Activated naive CD4-positive, alpha-beta T cell treated with anti-CD3 and anti-CD28 coated beads, Interleukin-2, amount 50 U/mL, for 16 hours (primary cell): Measurements from ENCODE around the gene DAZAP1.

ENCODE experiments used
- DNase-seq: peaks from one replicate; pipeline ENCODE4 v3.0.0-alpha.2; 2020

DAZAP1 gene

GRCh38 chr19:1426736-1427135, 19.4 kb downstream of the DAZAP1 start:
- no peak for DNase-seq

- no peak for DNase-seq
These were observed 20.0 kb downstream of the DAZAP1 start for GRCh38 chr19:1427221-1427920.

GRCh38 chr19:1428738-1429391, 21.5 kb downstream of the DAZAP1 start:
- DNase-seq = no peak

GRCh38 chr19:1429750-1430149, 22.4 kb downstream of the DAZAP1 start:
- DNase-seq = no peak

GRCh38 chr19:1430246-1430645, 22.9 kb downstream of the DAZAP1 start:
- no peak for DNase-seq

- DNase-seq = no peak
These were observed 24.5 kb downstream of the DAZAP1 start for GRCh38 chr19:1431759-1432506.

GRCh38 chr19:1432507-1432887, 25.1 kb downstream of the DAZAP1 start:
- no peak for DNase-seq

- DNase-seq = no peak
These were observed 26.0 kb downstream of the DAZAP1 start for GRCh38 chr19:1433119-1434039.

- DNase-seq = no peak
These were observed 26.6 kb downstream of the DAZAP1 start for GRCh38 chr19:1434040-1434366.

GRCh38 chr19:1434577-1435060, 27.2 kb downstream of the DAZAP1 start:
- DNase-seq = no peak

- no peak for DNase-seq
These were observed 28.1 kb downstream of the DAZAP1 start for GRCh38 chr19:1435378-1435989.

- DNase-seq = no peak
These were observed 30.2 kb downstream of the DAZAP1 start for GRCh38 chr19:1437609-1438008.

GRCh38 chr19:1438035-1438932, 30.9 kb downstream of the DAZAP1 start, which contains the start of gene RPS15:
Gene RPS15, plus strand, starts transcription at chr19:1438396. Its CDS starts 30 bp downstream, at chr19:1438426.
- peak; percentile 95 for DNase-seq

GRCh38 chr19:1438933-1439354, 31.6 kb downstream of the DAZAP1 start:
- DNase-seq = no peak

- peak; percentile 34 for DNase-seq
These were observed 32.4 kb downstream of the DAZAP1 start for GRCh38 chr19:1439525-1440417.

- no peak for DNase-seq
These were observed 33.0 kb downstream of the DAZAP1 start for GRCh38 chr19:1440418-1440801.

- DNase-seq = no peak
These were observed 33.6 kb downstream of the DAZAP1 start for GRCh38 chr19:1441022-1441426.

- DNase-seq = no peak
These were observed 34.5 kb downstream of the DAZAP1 start for GRCh38 chr19:1441677-1442438.
